Measurements from ENCODE around the gene AVP. TPM values are rescaled to one million over a fixed set of nuclear protein-coding genes. Genes with fewer than 3 reads are reported as not detected.

Gene AVP
- total RNA-seq, 2 donors from 2014 or later = not detected

- peak overlapping the region; percentile 76 to 79 for H3K27ac Mint-ChIP-seq
- H3K4me3 Mint-ChIP-seq = no peak overlapping the region
- H3K4me1 Mint-ChIP-seq (ENCODE audit: low read depth in 2 of 2) = peaks cover 20 to 23% of the 10 kb centered on the region in 2 donors
- no peaks in the 10 kb centered on the region for H3K9me3 Mint-ChIP-seq
- ATAC-seq (no peak), DNase-seq (ENCODE audit: low spot score) (no peak)
- peaks cover 11% of the 10 kb centered on the region for H3K36me3 Mint-ChIP-seq
- no peaks in the 10 kb centered on the region for H3K27me3 Mint-ChIP-seq
Measured at GRCh38 chr20:3044336-3044965, 40.1 kb downstream of the AVP start.

GRCh38 chr20:3043322-3043721 lies 41.2 kb downstream of the AVP start, which contains the start of gene GNRH2:
TSS of gene GNRH2 (plus strand) at chr20:3043622. CDS start at chr20:3044415, 793 bp downstream.
- H3K4me3 Mint-ChIP-seq = no peak within 1 kb of the TSS
- H3K27me3 Mint-ChIP-seq = no peaks in the 10 kb centered on the region
- no peak for DNase-seq (ENCODE audit: low spot score)
- peaks cover 11% of the 10 kb centered on the region for H3K36me3 Mint-ChIP-seq
- no peak for ATAC-seq
- H3K4me1 Mint-ChIP-seq (ENCODE audit: low read depth in 2 of 2) = peaks cover 23 to 24% of the 10 kb centered on the region in 2 donors
- peak within 1 kb of the TSS in 1 of 2 donors; percentile 37 for H3K27ac Mint-ChIP-seq
- no peaks in the 10 kb centered on the region for H3K9me3 Mint-ChIP-seq

- no peak for DNase-seq (ENCODE audit: low spot score)
- H3K9me3 Mint-ChIP-seq = no peaks in the 10 kb centered on the region
- H3K4me1 Mint-ChIP-seq (ENCODE audit: low read depth in 2 of 2) = peaks cover 23 to 24% of the 10 kb centered on the region in 2 donors
- peaks cover 11% of the 10 kb centered on the region for H3K36me3 Mint-ChIP-seq
- no peaks in the 10 kb centered on the region for H3K27me3 Mint-ChIP-seq
- H3K27ac Mint-ChIP-seq = no peak overlapping the region
- H3K4me3 Mint-ChIP-seq = no peak overlapping the region
- no peak for ATAC-seq
Measured at GRCh38 chr20:3042625-3043024, 41.9 kb downstream of the AVP start.

- Mint-ChIP-seq H3K27me3 (no peaks in the 10 kb centered on the region), H3K27ac (peak overlapping the region in 1 of 2 donors; percentile 21), H3K4me1 (ENCODE audit: low read depth in 2 of 2) (peaks cover 20 to 22% of the 10 kb centered on the region in 2 donors), H3K4me3 (no peak overlapping the region), H3K36me3 (peaks cover 10% of the 10 kb centered on the region), H3K9me3 (no peaks in the 10 kb centered on the region)
- no peak for DNase-seq (ENCODE audit: low spot score)
- no peak for ATAC-seq
Measured at GRCh38 chr20:3041854-3042409, 42.6 kb downstream of the AVP start.

- Mint-ChIP-seq H3K4me1 (ENCODE audit: low read depth in 2 of 2) (peaks cover 11 to 12% of the 10 kb centered on the region in 2 donors), H3K9me3 (no peaks in the 10 kb centered on the region), H3K27me3 (no peaks in the 10 kb centered on the region), H3K4me3 (no peak overlapping the region), H3K36me3 (peaks cover 13% of the 10 kb centered on the region), H3K27ac (no peak overlapping the region)
- ATAC-seq (no peak), DNase-seq (ENCODE audit: low spot score) (no peak)
Measured at GRCh38 chr20:3040086-3040485, 44.4 kb downstream of the AVP start.

- Mint-ChIP-seq H3K36me3 (peaks cover 13% of the 10 kb centered on the region), H3K27me3 (no peaks in the 10 kb centered on the region), H3K4me3 (no peak overlapping the region), H3K9me3 (no peaks in the 10 kb centered on the region), H3K27ac (peak overlapping the region in 1 of 2 donors; percentile 22), H3K4me1 (ENCODE audit: low read depth in 2 of 2) (peaks cover 8 to 12% of the 10 kb centered on the region in 2 donors)
- ATAC-seq = no peak
- DNase-seq (ENCODE audit: low spot score) = no peak
Measured at GRCh38 chr20:3039426-3039825, 45.1 kb downstream of the AVP start.

- H3K27ac Mint-ChIP-seq = peak overlapping the region; percentile 22 to 81
- H3K36me3 Mint-ChIP-seq = peaks cover 13% of the 10 kb centered on the region
- no peaks in the 10 kb centered on the region for H3K9me3 Mint-ChIP-seq
- peaks cover 8 to 9% of the 10 kb centered on the region in 2 donors for H3K4me1 Mint-ChIP-seq (ENCODE audit: low read depth in 2 of 2)
- DNase-seq (ENCODE audit: low spot score) = no peak
- H3K27me3 Mint-ChIP-seq = no peaks in the 10 kb centered on the region
- no peak overlapping the region for H3K4me3 Mint-ChIP-seq
- ATAC-seq = no peak
Measured at GRCh38 chr20:3038454-3038853, 46.1 kb downstream of the AVP start.

- no peak overlapping the region for H3K4me3 Mint-ChIP-seq
- DNase-seq (ENCODE audit: low spot score) (no peak), ATAC-seq (no peak)
- peaks cover 8 to 9% of the 10 kb centered on the region in 2 donors for H3K4me1 Mint-ChIP-seq (ENCODE audit: low read depth in 2 of 2)
- H3K27ac Mint-ChIP-seq = no peak overlapping the region
- H3K27me3 Mint-ChIP-seq = no peaks in the 10 kb centered on the region
- H3K36me3 Mint-ChIP-seq = peaks cover 13% of the 10 kb centered on the region
- no peaks in the 10 kb centered on the region for H3K9me3 Mint-ChIP-seq
Measured at GRCh38 chr20:3037654-3038053, 46.9 kb downstream of the AVP start.

- ATAC-seq = no peak
- DNase-seq (ENCODE audit: low spot score) = no peak
- peaks cover 7% of the 10 kb centered on the region for H3K36me3 Mint-ChIP-seq
- no peaks in the 10 kb centered on the region for H3K9me3 Mint-ChIP-seq
- peaks cover 0 to 3% of the 10 kb centered on the region in 2 donors for H3K4me1 Mint-ChIP-seq (ENCODE audit: low read depth in 2 of 2)
- no peaks in the 10 kb centered on the region for H3K27me3 Mint-ChIP-seq
- H3K4me3 Mint-ChIP-seq = no peak overlapping the region
- H3K27ac Mint-ChIP-seq = no peak overlapping the region
Measured at GRCh38 chr20:3032624-3033023, 51.9 kb downstream of the AVP start.

Other genes with a start within 250 kb of the AVP start
- 10 to 100 TPM; 53.8 to 62.6 TPM for gene PCED1A, start 244.1 kb downstream of the AVP start, total RNA-seq
- 100 to 1,000 TPM in 1 of 2 donors, 10 to 100 TPM in 1; 88.0 to 101 TPM for gene VPS16, start 244.0 kb downstream of the AVP start, total RNA-seq
- gene PTPRA, start 211.2 kb downstream of the AVP start, total RNA-seq = 10 to 100 TPM; 50.4 to 76.0 TPM
- 1 to 10 TPM; 2.1 to 3.2 TPM for gene GNRH2, start 41.1 kb downstream of the AVP start, total RNA-seq
- 10 to 100 TPM; 31.2 to 56.6 TPM for gene MRPS26, start 38.7 kb downstream of the AVP start, total RNA-seq
- not detected for gene OXT, start 13.1 kb downstream of the AVP start, total RNA-seq
- 10 to 100 TPM; 27.1 to 27.8 TPM for gene FASTKD5, start 75.1 kb upstream of the AVP start, total RNA-seq
- 1 to 10 TPM; 7.6 to 9.3 TPM for gene UBOX5, start 75.1 kb upstream of the AVP start, total RNA-seq
- gene LZTS3, start 88.8 kb upstream of the AVP start, total RNA-seq = under 1 TPM; 0.56 to 0.62 TPM
- 10 to 100 TPM; 78.5 to 87.1 TPM for gene DDRGK1, start 120.0 kb upstream of the AVP start, total RNA-seq
- gene ITPA, start 124.8 kb upstream of the AVP start, total RNA-seq = 10 to 100 TPM; 94.3 to 94.7 TPM
- 1 to 10 TPM in 1 of 2 donors, under 1 TPM in 1; 0.36 to 1.9 TPM for gene SLC4A11, start 154.5 kb upstream of the AVP start, total RNA-seq